Endothelial cell of umbilical vein (primary cell): ENCODE results near the gene ACBD6. TPM values are rescaled to one million over a fixed set of nuclear protein-coding genes. Genes with fewer than 3 reads are reported as not detected.

Experiments
- BruUV-seq: library from RNA; stranded (reverse); fragments of 400-500 nt; replicated peaks from 2 replicates; lab custom pipeline; 2021; lab: Mats Ljungman, UMichigan
- CTCF ChIA-PET: fragments of 300-600, 350-600 bp; sonication (Branson Sonifier 250); formaldehyde crosslinking; loops from one replicate; lab custom pipeline; 2021; ENCODE audit warnings: antibody characterized with exemption, inconsistent platforms; lab: Charles Lee
- POLR2A ChIA-PET: fragments of 300-600, 350-600 bp; sonication (Branson Sonifier 250); formaldehyde crosslinking; loops from one replicate; lab custom pipeline; 2021; ENCODE audit warnings: antibody characterized with exemption, inconsistent platforms; lab: Charles Lee
- DNase-seq: peaks from one replicate; pipeline ENCODE4 v3.0.0-alpha.2; 2011; ENCODE audit warnings: low read depth, low spot score
- FAIRE-seq: peaks from 2 replicates; lab custom pipeline; 2011; peaks lifted over from hg19 to GRCh38; lab: Jason Lieb, UNC
- H2AFZ ChIP-seq: 2 replicates; pipeline ENCODE4 v1.6.0; 2012; ENCODE audit warnings: low read depth, low read length, control low read depth, inconsistent platforms
- H3K27ac ChIP-seq: 2 replicates; pipeline ENCODE4 v1.5.1; 2011; ENCODE audit warnings: low read depth, mild to moderate bottlenecking, control low read depth, low read length, moderate library complexity; ENCODE audit not compliant: insufficient read depth
- H3K27me3 ChIP-seq, 2 experiments: 2 replicates each; pipeline versions ENCODE4 v1.6.0 to v1.6.1; 2011; ENCODE audit warnings: low read length in 2 of 2, mixed read lengths in 1 of 2; ENCODE audit not compliant: control insufficient read depth in 2 of 2, insufficient read depth in 2 of 2
- H3K36me3 ChIP-seq, 2 experiments: 2 replicates in 1 of 2; 3 replicates in 1 of 2; pipeline ENCODE4 v1.5.1; 2011; ENCODE audit warnings: low read length in 2 of 2, mild to moderate bottlenecking in 1 of 2, moderate library complexity in 1 of 2; ENCODE audit not compliant: control insufficient read depth in 2 of 2, insufficient read depth in 2 of 2; ENCODE audit errors: extremely low read depth in 1 of 2
- H3K4me1 ChIP-seq: 3 replicates; pipeline ENCODE4 v1.5.1; 2011; ENCODE audit warnings: mild to moderate bottlenecking, low read length; ENCODE audit not compliant: control insufficient read depth, insufficient read depth; ENCODE audit errors: extremely low read depth
- H3K4me2 ChIP-seq: 2 replicates; pipeline ENCODE4 v1.6.1; 2011; ENCODE audit warnings: low read length, control low read depth, mixed read lengths; ENCODE audit not compliant: insufficient read depth
- H3K4me3 ChIP-seq, 3 experiments: fragments of 200-600 bp in 1 of 3; sonication (generic), shearing (Covaris generic) in 1 of 3; replicated peaks in 1 of 3; 2 replicates each; pipeline ENCODE4 v1.5.1; 2011 to 2016; ENCODE audit warnings: control low read depth in 3 of 3, low read length in 3 of 3, mild to moderate bottlenecking in 2 of 3, inconsistent platforms in 1 of 3, low read depth in 1 of 3, moderate library complexity in 1 of 3; ENCODE audit not compliant: insufficient read depth in 1 of 3
- H3K79me2 ChIP-seq: 2 replicates; pipeline ENCODE4 v1.6.0; 2012; ENCODE audit warnings: low read length, inconsistent platforms; ENCODE audit not compliant: control insufficient read depth, insufficient read depth
- H3K9ac ChIP-seq: replicated peaks from 2 replicates; pipeline ENCODE3; 2011; ENCODE audit warnings: low read length, control low read depth; ENCODE audit not compliant: insufficient read depth; ENCODE audit errors: extremely low read depth
- H3K9me1 ChIP-seq: replicated peaks from 3 replicates; pipeline ENCODE4 v1.6.0; 2011; ENCODE audit warnings: mild to moderate bottlenecking, low read length; ENCODE audit not compliant: control insufficient read depth, insufficient read depth; ENCODE audit errors: extremely low read depth
- H3K9me3 ChIP-seq: replicated peaks from 2 replicates; pipeline ENCODE4 v1.5.1; 2012; ENCODE audit warnings: low read length, inconsistent platforms; ENCODE audit not compliant: control insufficient read depth, insufficient read depth
- H4K20me1 ChIP-seq: replicated peaks from 2 replicates; pipeline ENCODE3; 2011; ENCODE audit warnings: mild to moderate bottlenecking, low read length; ENCODE audit not compliant: control insufficient read depth, insufficient read depth; ENCODE audit errors: extremely low read depth
- EZH2 ChIP-seq: IDR thresholded peaks from 2 replicates; pipeline ENCODE4 v1.6.1; 2012; ENCODE audit warnings: borderline replicate concordance, low read depth, mild to moderate bottlenecking, moderate library complexity, low read length, inconsistent platforms; ENCODE audit not compliant: severe bottlenecking
- FOS ChIP-seq: IDR thresholded peaks from 2 replicates; pipeline ENCODE4 v1.6.1; 2011; ENCODE audit warnings: mild to moderate bottlenecking, low read length, moderate library complexity, borderline replicate concordance; ENCODE audit not compliant: insufficient read depth
- GATA2 ChIP-seq: IDR thresholded peaks from 2 replicates; pipeline ENCODE4 v1.7.0; 2011; ENCODE audit warnings: low read depth, mild to moderate bottlenecking, moderate library complexity, mixed read lengths, low read length; ENCODE audit not compliant: insufficient read length, insufficient read depth
- JUN ChIP-seq: IDR thresholded peaks from 2 replicates; pipeline ENCODE4 v1.6.1; 2011; ENCODE audit warnings: borderline replicate concordance, low read depth; ENCODE audit not compliant: insufficient read length, insufficient read depth
- MYC ChIP-seq: IDR thresholded peaks from one replicate; pipeline ENCODE4 v1.6.1; 2011; ENCODE audit warnings: mild to moderate bottlenecking, low read depth, low read length
- POLR2A ChIP-seq: IDR thresholded peaks from 2 replicates; pipeline ENCODE4 v1.6.1; 2012; ENCODE audit warnings: low read depth, mild to moderate bottlenecking, control low read depth, low read length
- POLR2AphosphoS5 ChIP-seq: IDR thresholded peaks from 2 replicates; pipeline ENCODE4 v1.6.1; 2012; ENCODE audit warnings: low read depth, mild to moderate bottlenecking, control low read depth, low read length, moderate library complexity; ENCODE audit not compliant: insufficient read depth
- dilution Hi-C: fragments of 300-500 bp; cut with MboI; formaldehyde crosslinking; loops from one replicate; pipeline ENCODE4 v1.15.0; 2019; ENCODE audit warnings: low sequenced_read_pairs; ENCODE audit not compliant: extremely low pct_ligation_motif_present
- intact Hi-C: fragments of 100-400 bp; cut with micrococcal nuclease; formaldehyde crosslinking; loops from one replicate; pipeline ENCODE4 v1.10.0; 2022
- polyA plus RNA-seq, 4 experiments: library from polyadenylated mRNA; depleted of rRNA in 3 of 4; stranded (reverse) in 3 of 4; unstranded in 1 of 4; fragments of >200 nt; gene quantifications; 2 replicates each; pipeline versions ENCODE4 v1.2.1 to v1.2.3, GENCODE V29; 2011 to 2012; ENCODE audit warnings: missing spikeins in 1 of 4
- total RNA-seq: library from RNA; stranded (reverse); gene quantifications from 2 replicates; pipeline ENCODE4 v1.2.3, GENCODE V29; 2021

Gene ACBD6
- total and polyA plus RNA-seq, 2 donors (not counting 3 experiments of a cell fraction or from before 2014, with no cell fraction given): 55.6 to 56.4 TPM

GRCh38 chr1:180507795-180508724 is 5.7 kb upstream of the ACBD6 start:
- ChIA-PET CTCF (interaction anchor here (0.8 to 1.1 kb wide), 3 partner anchors 8 to 354 kb away, joined by 3 to 4 read pairs (median 4); no protein-coding TSS in a partner anchor), POLR2A (no interaction called here)
- peak; percentile 94 for DNase-seq
- BruUV-seq: no TSS peak
- H2AFZ ChIP-seq: peak overlapping the region; percentile 4
- peak overlapping the region; percentile 52 for H3K4me2 ChIP-seq
- no peaks in the 10 kb centered on the region for H3K9me1 ChIP-seq
- no peak for TF ChIP-seq EZH2
- no peak for TF ChIP-seq POLR2A
- TF ChIP-seq MYC: no peak
- peak; percentile 94 for TF ChIP-seq JUN
- TF ChIP-seq FOS: peak; percentile 90
- TF ChIP-seq POLR2AphosphoS5: peak; percentile 58
- peak; percentile 93 for TF ChIP-seq GATA2
- no peaks in the 10 kb centered on the region for H4K20me1 ChIP-seq
- H3K4me3 ChIP-seq: no peak overlapping the region
- dilution Hi-C loops (loop anchor here (25.0 kb wide), 1 partner anchor 354 kb away; no protein-coding TSS in a partner anchor), intact Hi-C loops (no loop called here)
- FAIRE-seq: peak; percentile 90
- H3K9me3 ChIP-seq: no peaks in the 10 kb centered on the region
- no peak overlapping the region for H3K9ac ChIP-seq
- peaks cover 26% of the 10 kb centered on the region for H3K4me1 ChIP-seq
- H3K27me3 ChIP-seq: no peaks in the 10 kb centered on the region
- peak overlapping the region; percentile 32 for H3K27ac ChIP-seq
- H3K79me2 ChIP-seq: no peaks in the 10 kb centered on the region
- no peaks in the 10 kb centered on the region for H3K36me3 ChIP-seq
